Jurkat, Clone E6-1 (cell line): ENCODE data around the gene MAD2L2.

Experiments used
- DNase-seq: peaks from one replicate; pipeline ENCODE4 v3.0.0-alpha.2; 2011; ENCODE audit warnings: low read depth, low spot score
- H3K4me3 ChIP-seq: 2 replicates; pipeline ENCODE4 v1.5.1; 2011; ENCODE audit warnings: mild to moderate bottlenecking, low read length, control low read depth, moderate library complexity

Gene MAD2L2

DNA sequence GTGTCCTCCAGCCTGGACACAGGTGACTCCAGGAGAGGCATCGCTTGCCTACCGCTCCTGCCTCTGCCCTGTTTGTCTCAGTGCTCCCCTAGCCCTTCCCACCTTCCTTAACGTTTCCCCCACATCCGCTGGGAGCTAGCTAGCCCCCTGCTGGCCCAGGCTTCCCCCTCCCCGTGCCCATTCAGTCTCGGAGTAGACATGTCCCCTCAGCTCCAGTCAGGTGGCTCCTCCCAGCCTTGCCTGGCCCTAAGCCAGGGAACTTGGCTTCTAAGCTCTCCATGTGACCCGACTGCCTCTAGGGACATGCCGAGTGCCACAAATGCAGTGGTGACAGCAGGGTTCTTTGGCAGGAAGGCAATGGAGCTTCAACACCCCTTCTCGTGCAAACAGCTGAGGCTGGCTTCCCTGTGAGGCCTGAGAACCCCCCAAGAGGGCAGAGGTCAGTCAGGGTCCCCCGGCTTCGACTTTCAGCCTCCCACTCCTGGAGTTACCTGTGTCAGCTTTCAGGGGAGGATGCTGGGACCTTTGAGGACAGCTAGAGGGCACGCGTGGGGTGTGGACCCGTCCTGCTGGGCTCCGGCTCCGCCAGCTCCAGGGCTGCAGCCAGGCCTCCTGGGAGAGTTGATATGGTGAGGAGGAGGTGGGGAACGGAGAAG is 26.8 kb upstream of the MAD2L2 start:
- H3K4me3 ChIP-seq = no peak overlapping the region
- no peak for DNase-seq

DNA sequence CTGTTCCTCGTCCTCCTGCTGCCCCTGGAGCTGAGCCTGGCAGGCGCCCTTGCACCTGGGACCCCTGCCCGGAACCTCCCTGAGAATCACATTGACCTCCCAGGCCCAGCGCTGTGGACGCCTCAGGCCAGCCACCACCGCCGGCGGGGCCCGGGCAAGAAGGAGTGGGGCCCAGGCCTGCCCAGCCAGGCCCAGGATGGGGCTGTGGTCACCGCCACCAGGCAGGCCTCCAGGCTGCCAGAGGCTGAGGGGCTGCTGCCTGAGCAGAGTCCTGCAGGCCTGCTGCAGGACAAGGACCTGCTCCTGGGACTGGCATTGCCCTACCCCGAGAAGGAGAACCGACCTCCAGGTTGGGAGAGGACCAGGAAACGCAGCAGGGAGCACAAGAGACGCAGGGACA is 25.3 kb upstream of the MAD2L2 start:
- DNase-seq = no peak
- H3K4me3 ChIP-seq = no peak overlapping the region

DNA sequence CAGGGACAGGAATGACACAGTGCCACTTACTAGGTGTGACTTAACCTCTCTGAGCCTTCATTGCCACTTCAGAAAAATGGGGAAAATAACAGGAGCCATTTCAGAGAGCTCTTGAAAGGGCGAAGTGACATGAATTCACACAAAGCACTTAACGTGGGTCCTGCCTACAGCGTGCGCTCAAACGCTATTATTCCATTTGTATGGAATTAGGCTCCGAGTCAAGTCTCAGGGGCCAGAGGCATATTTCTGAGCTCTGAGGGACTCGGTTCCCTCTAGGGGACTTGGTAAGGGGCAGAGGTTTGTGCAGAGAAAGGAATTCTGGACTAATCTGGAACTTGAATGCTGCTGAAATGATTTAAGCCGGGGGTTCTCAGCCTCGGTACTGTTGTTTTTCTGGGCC is 24.6 kb upstream of the MAD2L2 start:
- DNase-seq = no peak
- H3K4me3 ChIP-seq = no peak overlapping the region

DNA sequence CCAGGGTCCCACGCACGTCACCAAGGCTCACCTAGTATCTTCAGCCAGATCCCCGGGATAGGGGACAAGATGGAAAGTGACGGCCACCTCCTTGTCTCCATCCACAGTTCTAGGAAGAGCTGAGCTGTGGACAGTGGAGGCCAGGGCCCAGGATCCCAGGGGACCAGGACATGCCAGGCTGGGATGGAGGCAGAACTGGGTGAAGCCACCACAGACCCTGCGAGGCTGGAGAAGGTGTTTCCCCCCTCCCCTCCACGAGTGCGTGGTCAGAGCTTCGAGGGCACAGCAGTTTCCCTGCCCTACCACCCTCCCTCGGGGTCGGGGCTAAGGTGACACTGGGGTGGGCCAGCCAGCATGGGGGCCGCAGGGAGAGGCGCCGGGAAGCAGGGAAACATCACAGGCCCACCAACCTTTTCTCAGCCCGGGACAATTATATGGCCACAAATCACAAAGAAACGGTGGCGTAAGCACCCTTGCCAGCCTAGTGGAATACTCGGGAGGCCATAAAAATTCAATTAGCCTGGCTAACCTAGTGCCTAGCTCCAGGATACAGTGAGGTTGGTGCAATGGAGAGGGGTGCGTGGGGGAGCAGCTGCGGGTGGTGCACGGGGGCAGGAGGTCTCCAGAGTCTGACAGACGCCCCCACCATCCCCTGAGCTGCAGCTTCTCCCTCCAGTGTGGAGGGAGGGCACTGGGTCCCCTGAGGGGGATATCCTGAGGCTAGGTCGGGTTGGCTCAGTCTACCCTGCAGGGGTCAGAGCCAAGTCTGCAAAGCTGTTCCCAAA is 23.9 kb upstream of the MAD2L2 start:
- H3K4me3 ChIP-seq = no peak overlapping the region
- DNase-seq = no peak

DNA sequence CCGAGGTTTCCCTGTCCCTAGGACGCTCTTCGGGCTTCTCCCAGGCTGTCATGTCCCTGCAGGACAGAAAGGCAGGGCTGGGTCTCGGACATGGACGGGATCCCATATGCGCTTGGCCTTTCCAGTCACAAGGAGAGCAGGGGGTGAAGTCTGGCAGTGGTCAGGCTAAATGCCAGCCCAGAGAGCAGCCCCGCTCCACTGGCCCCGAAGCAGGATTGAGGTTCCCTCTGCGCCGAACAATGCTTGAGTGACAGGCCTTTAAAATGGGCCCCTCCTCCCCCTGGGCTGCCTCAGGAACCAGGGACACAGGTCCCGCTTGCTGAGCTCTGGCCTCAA is 23.2 kb upstream of the MAD2L2 start:
- no peak for DNase-seq
- H3K4me3 ChIP-seq = no peak overlapping the region

DNA sequence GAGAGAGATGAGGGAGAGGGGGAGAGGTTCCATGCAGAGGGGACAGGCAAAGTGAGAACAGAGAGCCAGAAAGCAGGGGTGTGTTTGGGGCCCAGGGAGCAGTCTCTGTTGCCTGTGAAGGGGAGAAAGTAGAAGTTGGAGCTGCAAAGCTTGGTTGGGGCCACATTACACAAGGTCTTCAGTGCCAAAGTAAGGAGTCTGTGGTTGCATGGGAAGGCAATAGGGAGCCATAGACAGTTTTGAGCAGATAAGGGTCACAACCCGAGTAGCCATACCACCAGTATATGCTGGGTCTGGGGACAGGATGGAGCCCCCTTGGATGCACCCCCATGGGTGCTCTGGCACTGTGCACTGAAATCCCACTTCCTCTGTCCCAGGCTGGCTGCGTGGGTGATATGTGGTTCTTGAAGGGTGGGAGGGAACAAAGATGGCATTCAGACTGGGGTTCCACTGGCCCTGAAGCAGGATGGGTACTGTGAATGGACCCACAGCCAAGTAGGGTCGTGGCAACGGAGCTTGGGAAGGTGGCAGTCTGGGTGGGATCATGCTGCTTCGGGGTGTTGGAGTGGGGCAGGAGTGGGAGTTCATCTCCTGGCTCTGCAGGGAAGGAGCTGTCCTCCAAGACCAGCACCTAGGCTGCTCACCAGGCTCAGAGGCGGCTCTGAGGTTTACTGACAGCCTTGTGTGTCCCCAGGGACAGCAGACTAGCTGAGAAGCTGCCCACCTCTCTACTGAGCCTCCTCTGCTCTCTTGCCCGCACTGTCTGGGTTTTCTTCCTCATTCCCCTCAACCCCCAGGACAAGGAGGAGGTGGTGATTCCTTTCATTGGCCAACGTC is 22.6 kb upstream of the MAD2L2 start:
- no peak for DNase-seq
- H3K4me3 ChIP-seq = no peak overlapping the region

DNA sequence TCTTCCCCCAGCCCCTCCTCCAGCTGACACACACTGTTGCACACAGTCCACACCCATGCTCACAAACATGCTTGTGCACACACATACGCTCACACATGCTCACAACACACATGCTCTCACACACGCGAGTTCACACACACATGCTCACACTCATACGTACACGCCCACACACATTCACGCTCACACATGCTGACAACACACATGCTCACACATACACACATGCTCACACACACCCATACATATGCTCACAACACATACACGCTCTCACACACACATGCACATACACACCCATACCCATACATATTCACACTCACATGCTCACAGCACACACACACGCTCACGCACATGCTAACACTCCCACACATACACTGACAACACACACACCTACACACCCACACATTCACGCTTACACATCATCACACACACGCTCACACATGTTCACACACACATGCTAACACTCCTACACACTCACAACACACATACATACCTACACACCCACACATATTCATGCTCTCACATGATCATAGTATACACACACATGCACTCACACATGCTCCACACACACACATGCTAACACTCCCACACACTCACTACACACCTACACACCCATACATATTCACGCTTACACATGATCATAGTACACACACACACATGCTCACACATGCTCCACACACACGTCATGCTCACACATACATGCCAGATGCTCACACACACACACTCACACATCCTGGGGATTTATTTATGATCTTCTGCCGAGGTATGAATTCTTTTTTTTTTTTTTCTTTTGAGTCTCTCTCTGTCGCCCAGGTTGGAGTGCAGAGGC is 21.2 kb upstream of the MAD2L2 start:
- H3K4me3 ChIP-seq = no peak overlapping the region
- DNase-seq = no peak

DNA sequence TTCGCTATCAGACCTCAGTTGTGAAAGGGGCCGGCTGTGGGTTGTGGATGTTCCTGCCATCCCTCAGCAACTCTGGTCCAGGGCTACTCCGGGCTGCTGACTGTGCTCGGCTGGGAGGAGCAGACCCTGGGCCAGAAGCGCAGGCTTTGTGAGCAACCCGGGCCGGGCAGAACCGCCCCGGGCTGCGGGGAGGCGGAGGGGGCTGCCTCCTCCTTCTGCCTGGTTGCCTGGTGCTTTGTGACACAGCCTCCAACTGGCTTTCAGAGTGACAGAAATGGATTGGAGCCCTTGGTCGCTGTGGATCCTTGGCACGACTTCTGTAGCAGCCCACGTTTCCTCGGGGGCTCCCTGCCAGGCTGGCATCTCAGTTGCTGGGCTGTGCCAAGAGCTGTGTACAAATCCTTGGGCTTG is 20.6 kb upstream of the MAD2L2 start:
- no peak for DNase-seq
- H3K4me3 ChIP-seq = no peak overlapping the region

DNA sequence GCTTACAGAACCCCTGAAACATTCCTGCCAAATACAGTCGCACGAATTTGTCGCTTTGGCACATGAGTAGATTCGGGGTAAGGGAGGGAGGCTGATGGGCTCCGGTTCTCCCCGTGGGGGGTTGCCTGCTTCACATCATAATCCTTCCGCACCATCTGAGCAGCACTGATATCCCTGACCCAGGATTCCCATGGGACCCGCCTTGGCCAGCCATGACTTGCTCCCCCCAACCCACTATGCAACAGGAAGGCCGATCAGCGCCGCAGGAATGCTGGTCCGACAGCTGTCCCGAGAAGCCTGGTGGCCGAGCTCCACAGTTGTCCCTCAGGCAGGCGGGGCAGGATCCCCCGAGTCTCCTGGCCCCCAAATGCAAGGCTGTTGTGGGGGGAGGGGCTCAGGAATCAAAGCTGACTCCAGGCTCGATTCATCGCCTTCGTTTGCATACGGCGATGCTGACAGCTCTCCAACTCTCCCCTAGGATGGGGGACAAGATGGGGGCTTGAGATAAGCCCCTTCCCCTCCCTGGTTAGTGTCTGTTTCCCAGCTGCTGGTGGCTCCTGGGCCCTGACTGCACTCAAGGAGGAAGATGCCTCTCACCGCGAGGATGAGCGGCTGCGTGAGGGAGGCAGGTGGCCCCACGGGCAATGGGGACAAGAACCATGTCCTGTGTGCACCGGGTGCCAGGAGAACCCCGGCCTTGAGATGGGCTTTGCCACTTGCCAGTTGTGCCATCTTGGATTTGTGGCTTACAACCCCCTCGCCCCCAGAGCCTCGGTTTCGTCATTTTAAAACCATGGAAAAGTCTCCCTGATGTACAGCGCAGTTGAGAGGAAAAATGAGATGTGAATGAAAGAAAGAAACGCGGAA is 19.9 kb upstream of the MAD2L2 start:
- no peak overlapping the region for H3K4me3 ChIP-seq
- DNase-seq = no peak

DNA sequence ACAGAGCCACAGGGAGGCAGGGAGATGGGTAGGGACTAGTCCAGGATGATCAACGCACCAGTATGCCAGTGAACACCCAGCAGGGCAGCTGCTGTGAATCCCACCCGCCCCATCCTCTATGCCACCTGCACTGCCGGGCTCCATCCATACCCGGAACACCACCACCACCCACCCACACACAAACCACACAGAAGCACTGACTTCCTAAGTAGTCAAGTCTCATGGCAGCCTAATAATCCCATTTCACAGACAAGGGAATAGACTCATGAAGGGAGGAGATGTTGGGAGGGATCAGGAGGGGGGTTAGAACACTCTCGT is 16.9 kb upstream of the MAD2L2 start:
- no peak for DNase-seq
- H3K4me3 ChIP-seq = no peak overlapping the region

DNA sequence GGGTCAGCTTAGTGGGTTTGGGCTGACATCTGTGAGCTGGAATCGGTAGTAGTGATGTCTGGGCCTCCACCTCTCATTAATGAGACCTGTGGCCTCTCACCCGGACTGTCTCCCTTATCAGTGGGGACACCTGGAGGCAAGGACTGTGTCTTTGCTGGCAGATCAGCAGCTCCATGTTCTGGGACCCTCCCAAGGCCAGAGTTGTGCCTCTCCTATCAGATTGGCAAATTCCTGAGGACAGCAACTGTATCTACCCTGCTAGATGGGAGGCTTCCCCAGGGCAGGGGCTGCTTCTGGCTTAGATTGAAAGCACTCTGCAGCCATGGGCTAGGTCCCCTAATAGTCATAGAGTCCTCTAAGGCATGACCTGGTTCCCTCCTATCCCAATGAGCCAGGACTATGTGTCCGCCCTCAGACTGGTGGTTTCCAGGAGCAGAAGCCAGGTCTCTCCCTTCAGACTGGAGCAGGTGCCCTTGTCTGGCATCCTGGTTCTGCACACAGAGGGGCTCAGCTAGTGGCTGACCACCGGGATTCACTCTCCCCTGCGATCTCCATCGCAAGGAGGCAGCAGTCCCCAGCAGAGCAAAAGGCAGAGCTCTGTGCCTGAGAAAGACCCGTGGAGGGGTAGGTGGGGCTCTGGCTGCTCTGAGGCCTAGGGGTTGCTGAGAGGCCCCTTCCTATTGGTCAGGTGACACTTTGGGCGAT is 16.4 kb upstream of the MAD2L2 start:
- H3K4me3 ChIP-seq = no peak overlapping the region
- no peak for DNase-seq

DNA sequence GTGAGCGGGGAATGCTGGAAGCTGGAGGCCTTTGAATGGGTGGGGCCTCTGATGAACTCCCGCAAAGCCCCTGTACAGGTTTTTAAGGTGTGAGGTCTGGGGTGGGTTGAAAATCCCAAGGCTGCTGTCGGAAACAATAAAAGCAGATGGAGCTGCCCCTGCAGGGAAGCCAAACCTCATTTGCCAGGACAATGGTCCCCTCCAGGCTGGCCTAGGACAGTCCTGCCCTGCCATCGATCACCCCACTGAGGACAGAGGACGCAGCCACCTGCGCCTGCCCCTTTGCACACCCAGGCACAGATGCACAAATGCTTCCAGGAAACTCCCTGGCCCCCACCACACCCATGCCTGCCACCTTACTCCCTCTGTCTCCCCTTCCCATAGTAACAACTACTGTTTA is 14.9 kb upstream of the MAD2L2 start:
- no peak for DNase-seq
- H3K4me3 ChIP-seq = no peak overlapping the region

DNA sequence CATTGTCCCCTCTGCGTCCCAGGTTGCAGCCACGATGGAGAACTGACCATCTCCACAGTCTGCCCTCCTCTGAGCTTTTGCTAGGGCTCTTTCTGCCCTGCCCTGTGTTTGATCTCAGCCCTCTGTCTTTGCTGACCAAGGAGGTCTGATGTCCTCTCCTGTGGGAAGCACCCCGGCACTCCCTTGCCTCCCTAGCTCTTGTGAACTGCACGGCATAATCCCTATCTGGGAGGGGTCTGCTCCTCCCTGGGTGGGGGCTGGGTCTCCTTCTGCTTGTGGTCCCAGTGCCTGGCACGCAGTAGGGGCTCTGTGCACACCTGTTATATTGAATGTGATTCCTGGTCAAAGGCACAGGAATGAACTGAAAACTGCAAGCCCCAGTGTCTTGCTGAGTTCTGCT is 13.0 kb upstream of the MAD2L2 start:
- DNase-seq = no peak
- no peak overlapping the region for H3K4me3 ChIP-seq

DNA sequence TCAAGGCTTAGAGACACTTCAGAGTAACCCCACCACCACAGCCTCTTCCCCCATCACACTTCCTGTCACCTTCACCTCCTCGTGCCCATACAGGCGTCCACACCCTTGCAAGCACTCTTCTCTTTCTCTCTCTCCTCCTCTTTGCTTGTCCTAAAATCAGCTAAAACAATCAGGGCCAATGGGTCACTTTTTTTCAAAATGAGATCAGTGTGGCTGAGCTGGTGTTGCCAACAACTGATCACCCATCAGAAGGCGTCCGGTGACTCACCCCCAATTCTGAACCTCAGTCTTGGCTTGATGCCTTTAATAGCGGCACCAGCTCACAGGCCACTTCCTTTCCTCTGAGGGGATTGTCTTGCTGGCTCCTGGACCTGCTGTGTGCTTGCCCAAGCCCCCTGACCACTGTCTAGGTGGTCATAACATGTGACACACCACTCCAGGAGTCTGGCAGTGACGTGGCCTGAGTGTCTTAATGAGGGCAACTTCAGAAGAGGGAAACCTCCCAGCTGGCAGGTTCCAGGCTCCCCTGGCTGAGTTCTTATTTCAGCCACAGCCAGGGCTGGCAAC is 12.2 kb upstream of the MAD2L2 start:
- no peak overlapping the region for H3K4me3 ChIP-seq
- peak; percentile 32 for DNase-seq

DNA sequence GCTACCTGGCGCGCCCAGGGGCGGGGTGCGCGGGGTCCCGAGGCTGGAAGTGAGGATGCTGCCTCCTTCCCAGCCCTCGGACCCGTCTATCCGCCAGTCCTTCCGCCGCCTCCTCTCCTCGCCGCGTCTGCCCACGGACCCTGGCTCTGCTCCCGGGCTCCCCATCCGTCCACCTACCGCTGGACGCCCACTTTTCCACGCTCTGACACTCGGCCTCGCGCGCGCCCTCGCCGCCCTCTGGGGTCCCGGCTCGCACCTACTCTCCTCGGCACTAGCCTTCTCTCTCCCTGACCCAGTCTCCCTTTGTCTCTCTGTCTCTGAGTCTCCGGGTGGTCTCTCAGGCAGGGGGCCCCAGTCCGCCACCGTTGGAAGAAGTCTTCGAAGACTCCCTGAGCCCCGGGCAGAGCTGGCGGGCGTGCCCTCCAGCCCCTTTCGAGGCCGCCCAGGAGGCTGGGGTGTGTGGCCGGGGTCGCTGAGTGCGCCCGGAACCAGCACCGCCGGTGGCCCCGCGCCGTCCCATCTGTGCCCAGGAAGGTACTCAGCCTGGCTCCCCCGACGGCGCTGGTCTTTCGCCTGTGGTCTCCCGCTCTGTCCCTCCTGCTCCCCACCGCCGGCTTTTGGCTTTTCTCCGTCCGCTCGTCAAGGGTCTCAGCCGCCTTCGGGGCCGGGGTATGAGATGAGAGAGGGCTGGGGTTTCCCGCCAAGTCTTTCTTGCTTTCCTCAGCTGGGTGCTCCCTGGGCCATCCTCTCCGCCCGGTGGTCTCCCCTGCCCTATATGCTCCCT is 11.2 kb upstream of the MAD2L2 start:
- H3K4me3 ChIP-seq = peak overlapping the region; percentile 62; the same call in 1 of the 2 replicates
- DNase-seq = no peak

DNA sequence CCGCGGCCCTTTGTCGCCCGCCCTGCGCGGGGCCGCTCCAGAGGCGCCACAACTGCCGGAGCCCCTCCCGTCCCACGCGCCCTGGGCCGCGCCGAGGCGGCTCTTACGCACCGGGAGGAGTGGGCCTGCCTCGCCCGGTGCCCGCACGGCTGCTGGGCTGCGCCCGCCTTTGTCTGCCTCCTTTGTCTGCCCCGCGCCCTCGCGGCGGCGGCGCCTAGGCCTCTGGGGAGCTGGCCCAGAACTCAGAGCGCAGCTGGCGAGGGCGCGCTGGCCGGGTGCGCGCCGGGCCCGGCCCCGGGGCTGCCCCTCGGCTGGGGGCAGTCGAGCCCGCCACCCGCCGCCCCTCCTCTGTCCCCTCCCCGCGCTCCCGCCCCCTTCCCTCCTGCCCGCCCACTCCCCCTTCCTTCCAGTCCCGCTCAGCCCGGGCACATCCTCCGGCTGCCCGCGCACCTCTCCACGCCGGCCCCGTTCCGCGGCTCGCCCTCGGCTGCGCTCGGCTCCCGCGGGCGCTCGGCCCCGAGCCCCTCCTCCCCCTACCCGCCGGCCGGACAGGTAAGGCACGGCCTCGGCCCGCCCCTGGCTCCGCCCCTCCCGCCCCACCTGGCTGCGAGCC is 10.5 kb upstream of the MAD2L2 start, which contains the start of gene DRAXIN:
Gene DRAXIN (plus strand): TSS at position 409 of the 613 bp plus-strand sequence. CDS start 14,549 bp downstream, outside the sequence.
- peak within 1 kb of the TSS; percentile 62 for H3K4me3 ChIP-seq
- no peak for DNase-seq
